ENCODE results near the gene DNAH6.

- no peak for TF ChIP-seq POLR2A (IDR thresholded peaks at IDR 0.05)
- no peak for TF ChIP-seq CTCF (IDR thresholded peaks at IDR 0.05)
Measured at GRCh38 chr2:84649058-84649457, 132.8 kb downstream of the DNAH6 start.
